Liver (tissue), 9 donors: ENCODE measurements around the gene LAMB2. TPM values are rescaled to one million over a fixed set of nuclear protein-coding genes. Genes with fewer than 3 reads are reported as not detected.

Experiments
- DNase-seq: peaks from one replicate; pipeline ENCODE4 v3.0.0-alpha.2; 2017; ENCODE audit warnings: low spot score
- H3K27ac ChIP-seq, 2 donors: one replicate each; pipeline ENCODE4 v1.7.0; 2013; ENCODE audit warnings: inconsistent platforms in 2 of 2, low read length in 2 of 2, control low read depth in 1 of 2, low read depth in 1 of 2, mild to moderate bottlenecking in 1 of 2
- H3K27me3 ChIP-seq, 4 donors: one replicate each; pipeline versions ENCODE4 v1.6.1 to v1.7.0; 2013; ENCODE audit warnings: low read length in 3 of 4, inconsistent platforms in 1 of 4, mild to moderate bottlenecking in 1 of 4, moderate library complexity in 1 of 4; ENCODE audit not compliant: control insufficient read depth in 4 of 4, insufficient read depth in 4 of 4
- H3K36me3 ChIP-seq, 4 donors: one replicate each; pipeline versions ENCODE4 v1.6.1 to v1.7.0; 2013; ENCODE audit warnings: low read length in 3 of 4, mild to moderate bottlenecking in 3 of 4, low read depth in 1 of 4, moderate library complexity in 1 of 4; ENCODE audit not compliant: control insufficient read depth in 4 of 4, insufficient read depth in 3 of 4
- H3K4me1 ChIP-seq, 4 donors: one replicate each; pipeline versions ENCODE4 v1.6.1 to v1.7.0; 2013; ENCODE audit warnings: low read length in 3 of 4, mild to moderate bottlenecking in 3 of 4, moderate library complexity in 1 of 4; ENCODE audit not compliant: control insufficient read depth in 4 of 4, insufficient read depth in 4 of 4
- H3K4me3 ChIP-seq, 3 donors: one replicate each; pipeline versions ENCODE4 v1.6.1 to v1.7.0; 2013; ENCODE audit warnings: low read length in 3 of 3, control low read depth in 1 of 3, low read depth in 1 of 3, mild to moderate bottlenecking in 1 of 3
- H3K9ac ChIP-seq, 2 donors: one replicate each; pipeline ENCODE4 v1.7.0; 2013; ENCODE audit warnings: low read length in 2 of 2, mild to moderate bottlenecking in 2 of 2, moderate library complexity in 2 of 2, control low read depth in 1 of 2, low read depth in 1 of 2
- H3K9me3 ChIP-seq, 4 donors: one replicate each; pipeline versions ENCODE4 v1.6.1 to v1.7.0; 2013; ENCODE audit warnings: low read length in 3 of 4; ENCODE audit not compliant: control insufficient read depth in 4 of 4
- CTCF ChIP-seq: fragments of 150-350 bp; IDR thresholded peaks from 2 replicates; pipeline ENCODE4 v1.5.1; 2017; ENCODE audit warnings: improper control_type of control experiment, low read depth, low read length; ENCODE audit not compliant: missing input control
- EGR1 ChIP-seq, 2 donors: IDR thresholded peaks; 2 replicates each; pipeline ENCODE4 v1.6.1; 2016 to 2018; ENCODE audit warnings: antibody characterized with exemption in 2 of 2, low read depth in 2 of 2
- FOXA1 ChIP-seq: IDR thresholded peaks from 2 replicates; pipeline ENCODE4 v1.6.1; 2016; ENCODE audit warnings: antibody characterized with exemption
- FOXA2 ChIP-seq: IDR thresholded peaks from 2 replicates; pipeline ENCODE4 v1.6.1; 2016; ENCODE audit warnings: antibody characterized with exemption
- GABPA ChIP-seq, 2 donors: IDR thresholded peaks in 1 of 2; conservative IDR thresholded peaks in 1 of 2; 2 replicates each; pipeline ENCODE4 v1.6.1; 2016; ENCODE audit warnings: antibody characterized with exemption in 2 of 2, mild to moderate bottlenecking in 1 of 2, moderate library complexity in 1 of 2
- HNF4A ChIP-seq, 2 donors: conservative IDR thresholded peaks; 2 replicates each; pipeline ENCODE4 v1.6.1; 2016; ENCODE audit warnings: antibody characterized with exemption in 2 of 2, mild to moderate bottlenecking in 2 of 2
- HNF4G ChIP-seq: IDR thresholded peaks from 2 replicates; pipeline ENCODE4 v1.6.1; 2016; ENCODE audit warnings: antibody characterized with exemption
- JUND ChIP-seq, 2 donors: IDR thresholded peaks; 2 replicates each; pipeline ENCODE4 v1.6.1; 2016; ENCODE audit warnings: antibody characterized with exemption in 2 of 2
- NR2F2 ChIP-seq: IDR thresholded peaks from 2 replicates; pipeline ENCODE4 v1.6.1; 2016; ENCODE audit warnings: antibody characterized with exemption
- RAD21 ChIP-seq, 2 donors: IDR thresholded peaks; 2 replicates each; pipeline ENCODE4 v1.6.1; 2016; ENCODE audit warnings: antibody characterized with exemption in 2 of 2, mild to moderate bottlenecking in 2 of 2
- REST ChIP-seq: IDR thresholded peaks from 2 replicates; pipeline ENCODE4 v1.6.1; 2016; ENCODE audit warnings: antibody characterized with exemption, mild to moderate bottlenecking
- RXRA ChIP-seq, 2 donors: IDR thresholded peaks; 2 replicates each; pipeline ENCODE4 v1.6.1; 2017 to 2018; ENCODE audit warnings: antibody characterized with exemption in 2 of 2, mild to moderate bottlenecking in 1 of 2
- TAF1 ChIP-seq: conservative IDR thresholded peaks from 2 replicates; pipeline ENCODE4 v1.6.1; 2016; ENCODE audit warnings: antibody characterized with exemption, mild to moderate bottlenecking
- YY1 ChIP-seq: IDR thresholded peaks from 2 replicates; pipeline ENCODE4 v1.6.1; 2016; ENCODE audit warnings: antibody characterized with exemption, mild to moderate bottlenecking
- WGBS: extraction: QIAGEN DNeasy Blood & Tissue Kit; methylation state at CpG from one replicate; pipeline ENCODE4 v1.1.7; 2013; 5-methylcytosine and 5-hydroxymethylcytosine counted together
- polyA plus RNA-seq, 2 donors: library from polyadenylated mRNA; stranded (reverse) in 1 of 2; unstranded in 1 of 2; fragments of 200-250 nt in 1 of 2; fragments of >200 nt in 1 of 2; fragmentation: Nextera tagmentation in 1 of 2; extraction: Ambion mirVana in 1 of 2; gene quantifications; one replicate each; pipeline versions ENCODE4 v1.2.1 to v1.2.3, GENCODE V29; 2013 to 2015
- total RNA-seq, 2 donors: library from RNA; depleted of rRNA; stranded (reverse); fragments of >200 nt; gene quantifications; one replicate each; pipeline ENCODE4 v1.2.3, GENCODE V29; 2014
- TF ChIP-seq, protein P1 (sequence below): IDR thresholded peaks from 2 replicates; pipeline ENCODE4 v1.6.1; 2016; ENCODE audit warnings: antibody characterized with exemption
- TF ChIP-seq, protein P2 (sequence below): IDR thresholded peaks from 2 replicates; pipeline ENCODE4 v1.6.1; 2016; ENCODE audit warnings: antibody characterized with exemption
- TF ChIP-seq, protein P3 (sequence below): IDR thresholded peaks from 2 replicates; pipeline ENCODE4 v1.6.1; 2016; ENCODE audit warnings: antibody characterized with exemption
- donor health status: healthy.
- donor health status: healthy.
- donor health status: healthy.
- donor health status: healthy.
- donor health status: healthy.

LAMB2 gene
- total and polyA plus RNA-seq, 4 donors, result 87.6 to 172 (median 134) TPM

DNA sequence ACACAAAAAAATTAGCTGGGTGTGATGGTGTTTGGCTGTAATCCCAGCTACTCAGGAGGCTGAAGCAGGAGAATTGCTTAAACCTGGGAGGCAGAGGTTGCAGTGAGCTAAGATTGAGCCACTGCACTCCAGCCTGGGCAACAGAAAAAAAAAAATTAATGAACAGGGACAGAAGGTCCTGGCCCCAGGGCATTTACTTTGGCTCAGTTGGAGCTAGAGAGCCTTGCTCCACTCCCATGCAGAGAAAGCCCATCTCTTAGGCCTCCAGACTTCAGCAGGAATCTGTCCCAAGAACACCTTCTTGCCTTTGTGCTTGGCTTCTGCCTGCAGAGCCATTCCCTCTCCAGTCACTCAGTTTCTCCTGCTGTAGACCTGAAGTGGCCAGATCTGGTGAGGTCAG, 47.3 kb upstream of the LAMB2 start:
- no peaks in the 10 kb centered on the region for H3K9me3 ChIP-seq
- no peaks in the 10 kb centered on the region for H3K4me1 ChIP-seq
- H3K4me3 ChIP-seq, result no peak overlapping the region
- no peak overlapping the region for H3K9ac ChIP-seq
- no peak overlapping the region for H3K27ac ChIP-seq
- H3K36me3 ChIP-seq, result peaks cover 0 to 15% (median 0%) of the 10 kb centered on the region in 4 donors
- no peak for DNase-seq
- no peaks in the 10 kb centered on the region for H3K27me3 ChIP-seq
- TF ChIP-seq NR2F2, result no peak
- TF ChIP-seq, protein P1, sequence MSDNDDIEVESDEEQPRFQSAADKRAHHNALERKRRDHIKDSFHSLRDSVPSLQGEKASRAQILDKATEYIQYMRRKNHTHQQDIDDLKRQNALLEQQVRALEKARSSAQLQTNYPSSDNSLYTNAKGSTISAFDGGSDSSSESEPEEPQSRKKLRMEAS, result no peak
- no peak for TF ChIP-seq REST
- no peak for TF ChIP-seq GABPA (IDR thresholded peaks at IDR 0.05 in 1 of 2, conservative IDR thresholded peaks at IDR 0.05 in 1 of 2)
- TF ChIP-seq RXRA (IDR thresholded peaks at IDR 0.05), result no peak
- TF ChIP-seq, protein P2, sequence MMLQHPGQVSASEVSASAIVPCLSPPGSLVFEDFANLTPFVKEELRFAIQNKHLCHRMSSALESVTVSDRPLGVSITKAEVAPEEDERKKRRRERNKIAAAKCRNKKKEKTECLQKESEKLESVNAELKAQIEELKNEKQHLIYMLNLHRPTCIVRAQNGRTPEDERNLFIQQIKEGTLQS, result no peak
- TF ChIP-seq YY1, result no peak
- no peak for TF ChIP-seq CTCF
- no peak for TF ChIP-seq EGR1 (IDR thresholded peaks at IDR 0.05; ENCODE audit: low read depth in 2 of 2)
- TF ChIP-seq FOXA1, result no peak
- no peak for TF ChIP-seq HNF4G
- TF ChIP-seq HNF4A (conservative IDR thresholded peaks at IDR 0.05), result no peak
- no peak for TF ChIP-seq JUND (IDR thresholded peaks at IDR 0.05)
- TF ChIP-seq TAF1, result no peak
- no peak for TF ChIP-seq FOXA2
- TF ChIP-seq, protein P3, sequence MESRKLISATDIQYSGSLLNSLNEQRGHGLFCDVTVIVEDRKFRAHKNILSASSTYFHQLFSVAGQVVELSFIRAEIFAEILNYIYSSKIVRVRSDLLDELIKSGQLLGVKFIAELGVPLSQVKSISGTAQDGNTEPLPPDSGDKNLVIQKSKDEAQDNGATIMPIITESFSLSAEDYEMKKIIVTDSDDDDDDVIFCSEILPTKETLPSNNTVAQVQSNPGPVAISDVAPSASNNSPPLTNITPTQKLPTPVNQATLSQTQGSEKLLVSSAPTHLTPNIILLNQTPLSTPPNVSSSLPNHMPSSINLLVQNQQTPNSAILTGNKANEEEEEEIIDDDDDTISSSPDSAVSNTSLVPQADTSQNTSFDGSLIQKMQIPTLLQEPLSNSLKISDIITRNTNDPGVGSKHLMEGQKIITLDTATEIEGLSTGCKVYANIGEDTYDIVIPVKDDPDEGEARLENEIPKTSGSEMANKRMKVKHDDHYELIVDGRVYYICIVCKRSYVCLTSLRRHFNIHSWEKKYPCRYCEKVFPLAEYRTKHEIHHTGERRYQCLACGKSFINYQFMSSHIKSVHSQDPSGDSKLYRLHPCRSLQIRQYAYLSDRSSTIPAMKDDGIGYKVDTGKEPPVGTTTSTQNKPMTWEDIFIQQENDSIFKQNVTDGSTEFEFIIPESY, result no peak

- WGBS, result 89% methylated on average over 2 of the region's 2 CpGs
- Histone ChIP-seq H3K9me3 (no peaks in the 10 kb centered on the region), H3K27ac (no peak overlapping the region), H3K9ac (no peak overlapping the region), H3K4me3 (no peak overlapping the region), H3K4me1 (peaks cover 0 to 15% (median 7%) of the 10 kb centered on the region in 4 donors), H3K27me3 (no peaks in the 10 kb centered on the region), H3K36me3 (peaks cover 0 to 17% (median 0%) of the 10 kb centered on the region in 4 donors)
- DNase-seq, result no peak
- TF ChIP-seq, protein P3, result no peak
- TF ChIP-seq CTCF (no peak), RAD21 (IDR thresholded peaks at IDR 0.05) (no peak), HNF4G (no peak), YY1 (no peak), NR2F2 (no peak), TAF1 (no peak)
- TF ChIP-seq, protein P1, result no peak
Observed at GRCh38 chr3:49177073-49177472, 44.2 kb upstream of the LAMB2 start.
